HG02973 (cell line): Measurements from ENCODE around the gene PPP1R12B.
"Not testable (repeated sequence)": the region's sequence is repeated elsewhere in the genome, so short reads cannot be mapped to it uniquely, and the experiment has no call there.

Experiments
- ATAC-seq: cut with Tn5 transposase; IDR thresholded peaks from one replicate; pipeline ENCODE4 v1.9.1; 2021; ENCODE audit warnings: moderate library complexity; ENCODE audit not compliant: unreplicated experiment

The PPP1R12B gene

DNA sequence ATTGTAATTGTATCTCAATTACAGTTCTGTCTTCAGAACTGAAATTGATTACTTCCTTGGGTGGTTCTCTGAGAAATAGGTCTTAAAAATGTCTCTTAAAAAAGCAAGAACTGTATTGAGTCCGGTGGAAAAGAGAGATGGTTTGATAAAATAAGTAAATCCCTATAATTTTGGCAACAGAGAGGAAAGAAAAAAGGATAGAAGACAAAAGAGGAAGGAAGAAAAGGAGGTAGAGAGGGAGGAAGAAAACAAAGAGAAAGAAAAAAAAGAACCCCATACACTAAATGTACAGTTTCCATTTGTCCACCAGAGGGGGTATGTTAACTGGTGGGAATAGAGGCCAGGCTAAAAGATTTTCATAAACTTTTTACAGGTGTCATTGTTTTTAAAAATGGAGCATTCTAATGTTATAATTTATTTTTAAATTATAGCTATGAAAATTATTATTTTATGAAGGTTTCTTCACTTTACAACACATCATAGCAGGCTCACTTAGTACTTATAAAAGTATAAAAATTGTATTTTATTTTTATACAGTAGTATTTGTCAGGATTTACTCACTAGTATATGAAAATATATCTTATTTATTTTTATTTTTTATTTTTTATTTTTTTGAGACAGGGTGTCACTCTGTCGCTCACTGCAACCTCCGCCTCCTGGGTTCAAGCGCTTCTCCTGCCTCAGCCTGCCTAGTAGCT lies 4.7 kb upstream of the PPP1R12B start:
- ATAC-seq, result no peak

DNA sequence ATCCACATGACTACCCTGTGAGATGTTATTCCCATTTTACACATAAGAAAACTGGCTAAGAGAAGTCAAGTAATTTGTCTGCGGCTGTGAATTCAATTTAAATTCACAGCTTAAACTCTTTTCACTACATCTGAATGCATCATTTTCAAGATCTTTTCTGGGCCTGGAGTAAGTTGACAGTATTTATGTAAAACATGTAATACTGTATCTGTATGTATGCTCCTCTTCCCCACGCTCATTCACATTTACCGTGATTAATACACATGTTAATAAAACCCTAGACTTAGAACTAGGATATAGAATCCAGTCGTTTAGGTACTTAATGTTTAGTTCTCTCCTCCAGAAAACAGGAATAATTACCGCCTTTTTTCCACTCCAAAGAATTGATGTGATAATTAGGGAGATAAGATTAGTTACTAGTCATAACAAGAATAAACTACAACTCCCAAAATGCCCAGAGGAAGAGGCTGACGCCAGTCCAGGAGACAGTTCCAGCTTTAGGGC lies 442 bp upstream of the PPP1R12B start:
- no peak for ATAC-seq

DNA sequence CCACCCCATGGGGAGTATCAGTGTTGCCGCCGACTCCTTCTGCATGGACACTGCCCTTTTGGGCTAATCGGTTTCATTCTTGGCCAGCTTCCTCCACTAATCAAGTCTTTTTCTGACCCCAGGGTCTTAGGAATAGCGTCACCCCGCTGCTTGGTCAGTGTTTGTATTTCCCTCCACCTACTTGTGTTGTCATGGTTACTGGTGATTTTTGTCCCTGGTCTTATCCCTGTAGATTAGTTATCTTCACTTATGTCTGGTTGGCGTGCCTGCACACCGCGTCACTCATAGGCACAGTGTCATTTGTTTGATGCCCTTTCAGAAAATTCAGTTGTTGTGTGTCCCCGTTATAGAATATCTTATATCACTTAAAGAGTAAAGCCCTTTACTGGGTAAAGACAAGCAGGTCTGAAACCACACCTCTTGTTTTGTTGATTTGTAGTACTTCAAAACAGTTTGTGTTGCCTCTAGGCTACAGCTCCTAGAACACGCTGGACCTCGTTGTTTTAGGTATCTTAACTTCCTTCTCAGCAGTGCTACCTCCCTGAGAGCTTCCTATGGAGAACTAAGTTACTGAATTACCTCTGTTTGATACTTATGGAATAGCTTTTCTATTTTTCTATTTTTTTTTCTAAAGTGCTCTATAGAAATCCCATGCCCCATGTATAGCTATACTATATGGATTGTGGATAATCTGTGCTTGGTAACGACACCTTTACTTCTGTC lies 868 bp downstream of the PPP1R12B start:
- ATAC-seq, result peak; percentile 18

DNA sequence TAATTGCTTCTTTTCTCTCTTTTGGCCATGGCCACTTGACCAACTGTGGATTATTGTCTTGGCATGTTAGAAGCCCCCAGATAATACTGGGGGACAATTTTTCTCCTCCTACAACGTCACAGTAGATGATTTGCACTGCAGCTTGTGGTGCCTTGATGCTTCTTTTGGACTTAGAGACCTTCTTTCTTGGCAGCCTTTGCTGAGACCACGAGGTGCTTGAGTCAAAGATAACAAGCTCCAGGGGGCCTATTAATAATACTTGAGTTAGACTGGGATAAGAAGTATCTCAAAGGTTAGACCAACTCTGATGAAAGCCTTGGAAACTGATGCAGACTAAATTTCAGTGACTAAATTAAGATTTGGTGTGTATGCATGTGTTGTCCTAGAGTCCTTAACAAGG lies 3.2 kb downstream of the PPP1R12B start:
- no peak for ATAC-seq

DNA sequence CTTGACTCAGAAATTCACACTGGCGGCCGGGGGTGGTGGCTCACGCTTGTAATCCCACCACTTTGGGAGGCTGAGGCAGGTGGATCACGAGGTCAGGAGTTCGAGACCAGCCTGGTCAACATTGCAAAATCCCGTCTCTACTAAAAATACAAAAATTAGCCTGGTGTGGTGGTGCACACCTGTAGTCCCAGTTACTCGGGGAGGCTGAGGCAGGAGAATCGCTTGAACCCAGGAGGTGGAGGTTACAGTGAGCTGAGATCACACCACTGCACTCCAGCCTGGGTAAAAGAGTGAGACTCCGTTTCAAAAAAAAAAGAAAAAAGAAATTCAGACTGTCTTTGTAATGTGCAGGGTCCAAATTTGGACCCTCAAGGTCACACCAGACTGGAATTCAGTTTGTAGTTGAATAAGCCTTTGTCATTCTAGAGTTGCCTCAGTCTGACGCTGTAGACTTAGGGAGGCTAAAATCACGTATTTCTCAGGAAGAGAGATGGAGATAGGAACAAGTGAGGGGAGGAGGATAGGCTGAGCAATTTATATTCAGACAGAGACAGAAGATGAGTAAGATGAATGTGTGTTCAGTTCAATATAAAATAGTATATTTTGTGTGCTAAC lies 4.2 kb downstream of the PPP1R12B start:
- ATAC-seq, result not testable (repeated sequence)

DNA sequence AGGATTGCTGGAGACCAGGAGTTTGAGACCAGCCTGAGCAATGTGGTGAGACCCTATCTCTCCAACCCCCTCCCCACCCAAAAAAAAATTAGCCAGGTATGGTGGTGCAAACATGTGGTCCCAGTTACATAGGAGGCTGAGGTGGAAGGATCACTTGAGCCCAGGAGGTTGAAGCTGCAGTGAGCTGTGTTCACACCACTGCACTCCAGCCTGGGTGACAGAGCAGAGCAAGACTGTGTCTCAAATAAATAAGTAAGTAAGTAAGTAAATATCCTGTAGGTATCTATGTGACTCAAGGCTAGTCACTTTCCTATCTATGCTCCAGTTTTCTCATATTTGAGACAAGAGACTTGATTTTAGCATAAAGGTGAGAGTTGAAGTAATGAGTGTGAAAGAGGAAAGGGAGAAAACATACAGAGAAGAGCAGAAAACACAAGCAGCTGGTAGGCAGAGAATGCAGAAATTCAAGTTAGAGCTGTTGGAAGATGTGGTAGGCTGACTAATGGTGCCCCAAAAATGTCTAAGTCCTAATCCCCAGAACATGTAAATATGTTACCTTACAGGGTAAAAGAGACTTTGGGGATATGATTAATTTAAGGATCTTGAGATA lies 7.5 kb downstream of the PPP1R12B start:
- no peak for ATAC-seq

DNA sequence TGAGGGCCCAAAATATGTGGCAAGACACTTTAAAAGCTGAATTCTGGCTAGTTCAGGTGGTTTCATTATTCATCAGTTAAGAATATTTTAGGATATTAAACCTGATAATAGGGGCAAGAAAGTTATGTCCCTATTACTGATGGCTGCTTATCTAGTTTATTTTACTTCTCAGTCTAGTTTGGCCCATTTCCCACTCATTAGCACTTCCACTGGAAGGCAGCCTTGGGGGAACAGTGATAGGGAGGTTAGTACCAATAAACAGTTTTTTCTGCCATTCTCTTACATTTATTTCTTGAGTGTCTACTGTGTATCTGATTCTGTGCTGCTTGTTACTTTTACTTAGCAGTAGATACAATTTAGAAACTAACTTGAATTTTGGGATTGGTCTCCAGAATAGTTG lies 9.0 kb downstream of the PPP1R12B start:
- no peak for ATAC-seq

DNA sequence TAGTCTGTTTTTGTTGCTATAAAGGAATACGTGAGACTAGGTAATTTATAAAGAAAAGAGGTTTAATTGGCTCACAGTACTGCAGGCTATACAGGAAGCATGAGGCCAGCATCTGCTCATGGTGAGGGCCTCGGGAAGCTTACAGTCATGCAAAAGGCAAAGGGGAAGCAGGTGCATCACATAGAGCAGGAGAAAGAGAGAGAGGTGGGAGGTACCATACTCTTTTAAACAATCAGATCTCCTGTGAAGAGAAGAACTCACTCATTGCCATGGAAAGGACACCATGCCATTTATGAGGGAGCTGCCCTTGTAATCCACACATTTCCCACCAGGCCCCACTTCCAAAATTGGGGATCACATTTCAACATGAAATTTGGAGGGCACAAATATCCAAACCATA lies 12.7 kb downstream of the PPP1R12B start:
- ATAC-seq, result no peak

DNA sequence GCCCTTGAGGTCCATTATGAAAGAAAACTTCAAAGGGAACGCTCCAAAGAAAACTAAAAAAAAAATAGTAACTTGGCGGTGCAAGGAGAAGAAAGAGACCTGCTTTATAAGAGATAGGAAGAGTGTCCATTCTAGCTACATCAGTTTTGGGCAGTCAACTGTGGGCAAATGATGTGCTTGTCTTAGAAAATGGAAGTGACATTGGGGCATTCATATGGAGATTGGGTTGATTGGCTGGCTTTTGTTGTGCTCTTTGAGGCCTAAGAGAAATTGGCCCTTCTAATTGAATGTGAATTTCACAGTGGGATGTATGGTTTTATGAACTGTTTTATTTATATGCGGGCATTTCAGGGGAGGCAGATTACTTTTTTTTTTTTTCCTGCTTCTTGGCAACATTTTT lies 13.2 kb downstream of the PPP1R12B start:
- no peak for ATAC-seq

DNA sequence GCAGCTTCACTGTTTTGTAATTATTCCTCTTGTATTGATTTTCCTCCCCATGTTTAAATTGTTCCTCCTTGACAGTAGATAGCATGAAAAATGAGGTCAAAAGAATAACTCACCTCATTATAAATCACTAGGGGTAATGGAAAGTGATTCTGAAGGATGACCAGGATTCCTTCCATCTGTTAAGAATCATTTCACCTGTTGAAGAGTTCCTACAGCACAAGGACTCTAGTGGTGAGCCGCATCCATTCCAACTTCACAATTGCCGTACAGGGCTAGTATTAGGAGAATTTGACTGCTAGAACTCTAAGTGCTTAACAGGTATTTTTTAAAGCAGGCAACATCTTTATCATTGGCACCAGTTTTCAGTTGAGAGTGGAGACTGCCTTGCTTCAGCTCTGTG lies 13.7 kb downstream of the PPP1R12B start:
- no peak for ATAC-seq

DNA sequence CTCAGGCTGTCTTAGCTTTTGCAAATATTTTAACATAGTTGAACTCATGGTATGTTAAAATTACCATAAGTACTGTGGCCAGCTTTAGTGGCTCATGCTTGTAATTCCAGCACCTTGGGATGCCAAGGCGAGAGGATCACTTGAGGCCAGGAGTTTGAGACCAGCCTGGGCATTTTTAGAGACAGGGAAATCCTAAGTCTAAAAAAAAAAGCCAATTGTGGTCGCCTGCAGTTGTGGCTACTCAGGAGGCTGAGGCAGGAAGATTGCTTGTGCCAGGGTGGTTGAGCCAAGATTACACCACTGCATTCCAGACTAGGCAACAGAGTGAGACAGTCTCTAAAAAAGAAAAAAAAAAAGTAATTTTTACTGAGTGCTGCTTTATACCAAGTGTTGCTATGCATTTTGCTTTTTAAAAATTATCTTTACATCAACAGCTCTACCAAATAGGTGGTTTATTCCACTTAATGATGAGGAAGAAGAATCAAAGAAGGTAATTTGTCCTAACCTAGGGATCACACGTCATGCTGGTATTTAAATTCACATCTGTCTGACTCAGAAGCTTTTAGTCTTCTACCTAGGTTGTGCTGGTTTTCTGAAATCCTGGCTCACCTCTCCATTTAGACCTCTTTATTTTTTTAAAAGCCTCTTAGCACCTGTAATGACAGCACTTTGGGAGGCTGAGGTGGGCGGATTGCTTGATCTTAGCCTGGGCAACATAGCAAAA lies 16.8 kb downstream of the PPP1R12B start:
- ATAC-seq, result no peak

DNA sequence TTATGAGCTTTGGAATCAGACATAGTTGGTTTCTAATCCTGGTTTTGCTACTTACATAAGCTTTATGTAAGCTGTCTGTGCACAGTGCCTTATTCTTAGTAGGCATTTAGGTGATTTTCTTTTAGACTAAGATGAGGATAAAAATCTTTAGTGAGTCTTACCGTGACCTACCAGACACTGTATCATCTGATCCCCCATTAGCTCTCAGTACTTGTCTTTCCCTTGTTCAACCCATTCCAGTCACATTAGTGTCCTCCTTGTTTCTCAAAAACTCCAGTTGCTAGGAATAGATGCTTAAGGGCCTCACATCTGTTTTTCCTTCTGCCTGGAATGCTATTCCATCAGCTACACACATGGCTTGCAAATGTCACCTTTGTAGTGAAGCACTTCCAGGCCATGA lies 18.8 kb downstream of the PPP1R12B start:
- no peak for ATAC-seq

DNA sequence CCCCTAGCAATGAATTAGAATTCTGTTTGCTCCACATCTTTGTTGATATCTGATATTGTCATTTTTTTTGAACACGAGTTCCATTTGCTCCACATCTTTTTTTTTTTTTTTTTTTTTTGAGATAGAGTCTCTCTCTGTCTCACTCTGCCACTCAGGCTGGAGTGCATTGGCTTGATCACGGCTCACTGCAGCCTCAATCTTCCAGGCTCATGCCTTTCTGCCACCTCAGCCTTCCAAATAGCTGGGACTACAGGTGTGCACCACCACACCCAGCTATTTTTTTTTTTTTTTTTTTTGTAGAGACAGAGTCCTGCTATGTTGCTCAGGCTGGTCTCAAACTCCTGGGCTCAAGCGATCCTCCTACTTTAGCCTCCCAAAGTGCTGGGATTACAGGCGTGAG lies 22.4 kb downstream of the PPP1R12B start:
- ATAC-seq, result not testable (repeated sequence)

DNA sequence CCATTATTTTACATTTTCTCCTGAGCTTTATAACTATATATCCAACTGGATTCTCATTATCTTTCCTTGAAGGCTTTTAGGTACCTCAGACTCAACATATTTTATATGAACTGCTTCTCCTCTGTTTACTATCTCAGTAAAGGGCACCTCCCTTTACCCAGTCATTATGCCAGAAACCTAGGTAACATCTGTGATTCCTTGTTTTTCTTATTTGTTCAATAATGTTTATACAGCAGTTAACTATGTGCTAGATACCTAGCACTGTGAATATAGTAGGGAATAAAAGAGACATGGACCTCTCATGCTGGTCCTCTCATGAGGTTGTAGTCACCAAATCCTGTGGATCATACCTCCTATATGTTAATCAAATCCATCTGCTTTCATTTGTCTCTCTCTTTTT lies 25.6 kb downstream of the PPP1R12B start:
- ATAC-seq, result no peak

DNA sequence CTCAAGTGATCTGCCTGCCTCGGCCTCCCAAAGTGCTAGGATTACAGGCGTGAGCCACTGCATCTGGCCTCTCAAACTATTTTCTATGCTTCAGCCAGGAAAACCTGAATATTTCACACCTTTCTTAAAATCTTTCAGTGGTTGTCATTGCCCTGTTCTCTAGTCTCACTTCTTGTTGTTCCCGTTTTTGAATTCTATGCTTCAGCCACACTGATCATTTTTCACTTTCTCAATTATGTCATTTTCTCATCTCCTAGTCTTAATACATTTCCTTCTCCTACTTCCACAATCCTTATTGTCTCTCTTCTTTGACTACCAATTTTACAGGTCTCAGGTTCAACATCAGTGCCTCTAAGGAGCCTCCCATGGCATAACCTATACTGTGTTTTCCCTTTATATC lies 26.7 kb downstream of the PPP1R12B start:
- not testable (repeated sequence) for ATAC-seq

DNA sequence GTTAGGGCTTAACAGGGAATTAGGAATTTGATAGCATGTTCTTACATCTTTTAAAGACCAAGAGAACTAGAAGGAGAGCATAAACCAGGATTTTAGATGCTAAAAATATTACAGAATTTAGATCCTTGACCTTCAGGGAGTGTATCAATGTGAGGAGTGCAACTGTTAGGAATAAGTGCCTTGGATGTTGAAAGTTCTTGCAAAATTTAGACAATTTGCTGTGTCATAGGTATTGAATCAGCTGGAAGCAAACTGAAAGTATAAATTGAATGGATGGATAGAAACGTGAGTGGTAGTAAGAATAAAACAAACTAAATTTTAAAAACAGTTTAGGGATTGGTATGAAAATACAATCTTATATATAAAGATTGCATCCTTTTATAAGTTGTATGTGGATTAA lies 27.7 kb downstream of the PPP1R12B start:
- no peak for ATAC-seq

DNA sequence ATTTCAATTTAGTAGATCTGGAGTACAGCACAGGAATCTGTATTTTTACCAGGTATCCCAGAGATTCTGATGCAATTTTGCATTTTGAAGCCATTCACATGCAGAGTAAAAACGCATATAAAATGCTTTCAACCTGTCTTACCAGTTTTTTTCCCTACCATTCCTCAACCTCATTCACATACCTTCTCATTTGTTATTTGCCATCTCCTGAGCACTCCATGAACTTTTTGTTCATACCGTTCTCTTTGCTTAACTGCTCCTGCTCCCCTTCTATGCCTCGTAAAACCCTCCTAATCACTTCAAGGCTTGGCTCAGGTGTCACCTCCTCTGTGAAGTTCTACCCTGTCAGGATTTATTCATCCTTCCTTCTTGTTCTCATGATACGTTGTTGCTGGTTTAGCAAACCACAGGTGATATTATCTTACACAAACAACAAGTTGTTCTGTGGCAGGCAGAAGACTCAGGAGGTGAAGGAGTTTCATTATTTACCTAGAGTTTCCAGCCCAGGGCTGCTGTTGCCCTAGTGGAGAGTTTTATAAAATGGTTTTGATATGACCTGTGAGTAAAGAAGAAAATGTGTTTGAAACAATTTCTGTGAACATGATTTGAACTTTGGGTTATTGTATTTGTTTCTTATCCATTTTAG lies 31.5 kb downstream of the PPP1R12B start:
- ATAC-seq, result not testable (repeated sequence)

DNA sequence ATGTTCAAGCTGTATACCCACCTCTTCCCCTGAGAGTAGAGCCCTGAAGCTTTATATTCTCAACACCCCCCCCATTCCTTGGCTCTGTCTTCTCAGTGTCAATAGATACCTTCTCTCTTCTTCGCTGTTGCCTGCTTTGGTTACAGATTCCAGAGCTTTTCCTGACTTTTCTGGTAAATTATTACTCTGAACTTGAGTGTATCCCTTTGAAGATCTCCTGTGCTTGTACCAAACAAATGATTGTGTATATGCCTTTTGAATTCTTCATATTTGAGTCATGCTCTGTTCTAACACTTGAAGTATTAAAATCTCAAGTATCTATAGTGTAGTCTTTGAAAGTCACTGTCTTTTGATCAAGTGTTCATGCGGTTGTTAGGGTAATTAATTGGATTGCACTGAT lies 32.0 kb downstream of the PPP1R12B start:
- ATAC-seq, result not testable (repeated sequence)

DNA sequence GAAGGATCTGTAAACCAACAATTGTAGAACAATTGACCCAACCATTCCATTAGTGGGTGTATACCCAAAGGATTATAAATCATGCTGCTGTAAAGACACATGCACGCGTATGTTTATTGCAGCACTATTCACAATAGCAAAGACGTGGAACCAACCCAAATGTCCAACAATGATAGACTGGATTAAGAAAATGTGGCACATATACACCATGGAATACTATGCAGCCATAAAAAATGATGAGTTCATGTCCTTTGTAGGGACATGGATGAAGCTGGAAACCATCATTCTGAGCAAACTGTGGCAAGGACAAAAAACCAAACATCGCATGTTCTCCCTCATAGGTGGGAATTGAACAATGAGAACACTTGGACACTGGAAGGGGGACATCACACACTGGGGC lies 33.4 kb downstream of the PPP1R12B start:
- ATAC-seq, result not testable (repeated sequence)

DNA sequence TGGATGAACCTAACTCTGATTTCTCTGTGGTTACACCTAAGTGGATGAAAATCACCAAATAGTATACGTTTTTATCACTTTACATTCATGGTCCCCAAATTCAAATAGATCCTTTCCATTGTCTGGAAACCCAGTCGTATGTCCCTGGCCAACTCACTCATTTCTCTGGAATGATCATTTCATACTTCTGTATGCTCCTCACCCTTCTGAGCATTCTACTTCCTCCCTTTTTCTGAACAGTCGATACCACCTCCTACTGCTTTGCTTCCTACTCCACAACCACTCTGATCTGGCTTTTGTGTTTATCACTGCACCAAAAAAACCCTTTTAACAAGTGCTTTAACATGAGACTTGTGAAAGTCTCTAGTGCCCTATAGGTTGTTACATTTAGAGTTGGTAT lies 47.3 kb downstream of the PPP1R12B start:
- not testable (repeated sequence) for ATAC-seq
